ENCODE results near the gene HAP1.

The HAP1 gene

DNA sequence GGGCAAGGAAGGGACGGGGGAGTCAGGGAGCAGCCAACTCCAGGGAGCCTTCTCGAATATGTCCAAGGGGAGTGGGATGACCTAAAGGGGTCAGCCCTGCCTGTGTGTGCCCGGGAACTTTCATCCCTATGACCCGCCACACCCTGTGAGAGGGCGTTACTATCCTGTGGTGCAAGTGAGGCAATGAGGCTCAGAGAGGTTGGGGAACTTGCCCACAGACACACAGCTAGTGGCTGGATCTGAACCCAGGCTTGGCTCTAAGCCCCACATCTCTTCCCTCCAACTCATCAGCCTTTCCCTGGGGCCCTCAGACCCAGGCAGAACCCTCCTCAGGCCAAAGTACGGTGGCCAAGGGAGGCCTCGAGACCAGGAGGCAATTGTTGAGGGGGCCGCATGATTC is 28.9 kb upstream of the HAP1 start:
- no peak for DNase-seq (ENCODE audit: low spot score)

GRCh38 chr17:41762841-41763240 is 28.4 kb upstream of the HAP1 start:
- no peak for DNase-seq (ENCODE audit: low spot score)

DNA sequence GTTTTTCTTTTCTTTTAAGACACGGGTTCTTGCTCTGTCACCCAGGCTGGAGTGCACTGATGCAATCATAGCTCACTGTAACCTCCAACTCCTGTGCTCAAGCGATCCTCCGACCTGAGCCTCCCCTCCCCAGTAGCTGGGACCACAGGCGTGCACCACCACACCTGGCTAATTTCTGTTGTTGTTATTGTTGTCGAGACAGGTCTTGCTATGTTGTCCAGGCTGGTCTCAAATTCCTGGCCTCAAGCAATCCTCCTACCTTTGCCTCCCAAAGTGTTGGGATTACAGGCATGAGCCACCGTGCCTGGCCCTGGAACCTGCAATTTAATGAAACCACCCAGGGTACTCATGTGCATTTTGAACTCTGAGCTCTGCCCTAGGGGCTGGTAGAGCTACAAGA is 27.9 kb upstream of the HAP1 start:
- no peak for DNase-seq (ENCODE audit: low spot score)

DNA sequence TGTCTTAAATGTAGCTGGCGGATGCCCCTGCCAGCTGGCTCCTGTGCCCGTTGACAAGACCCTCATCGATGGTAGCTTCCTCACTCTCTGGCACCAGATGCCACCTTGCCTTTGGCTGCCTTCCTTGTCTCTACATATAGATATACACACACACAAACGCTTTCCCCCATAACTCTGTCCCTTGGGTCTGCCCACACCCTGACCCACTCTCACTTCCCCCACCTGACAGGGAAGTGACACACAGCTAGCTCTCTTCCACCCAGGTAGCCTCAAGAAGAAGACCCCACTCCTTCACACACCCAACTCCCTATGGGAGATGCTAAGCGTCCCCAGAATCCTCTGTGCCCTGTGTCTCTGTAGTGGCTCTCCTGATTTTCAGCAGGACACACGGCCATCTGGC is 26.4 kb upstream of the HAP1 start:
- no peak for DNase-seq (ENCODE audit: low spot score)

DNA sequence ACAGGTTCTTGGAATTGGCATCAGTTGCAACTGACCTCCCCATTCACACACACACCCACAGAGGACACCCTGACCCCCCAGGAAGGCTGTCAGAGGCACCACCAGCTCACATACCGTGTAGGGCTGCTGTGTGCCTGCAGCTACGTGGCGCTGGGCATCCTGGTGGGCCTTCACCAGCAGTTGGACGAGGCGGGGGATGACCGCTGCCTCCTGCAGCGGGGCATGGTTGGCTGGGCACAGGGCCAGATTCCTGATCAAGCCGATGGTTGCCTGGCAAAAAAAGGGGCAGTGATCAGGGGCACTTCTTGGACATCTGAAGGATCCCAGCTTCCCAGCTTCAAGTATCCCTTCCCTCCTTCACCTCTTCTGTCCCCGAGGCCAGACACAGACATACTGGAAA is 24.2 kb upstream of the HAP1 start:
- no peak for DNase-seq (ENCODE audit: low spot score)

DNA sequence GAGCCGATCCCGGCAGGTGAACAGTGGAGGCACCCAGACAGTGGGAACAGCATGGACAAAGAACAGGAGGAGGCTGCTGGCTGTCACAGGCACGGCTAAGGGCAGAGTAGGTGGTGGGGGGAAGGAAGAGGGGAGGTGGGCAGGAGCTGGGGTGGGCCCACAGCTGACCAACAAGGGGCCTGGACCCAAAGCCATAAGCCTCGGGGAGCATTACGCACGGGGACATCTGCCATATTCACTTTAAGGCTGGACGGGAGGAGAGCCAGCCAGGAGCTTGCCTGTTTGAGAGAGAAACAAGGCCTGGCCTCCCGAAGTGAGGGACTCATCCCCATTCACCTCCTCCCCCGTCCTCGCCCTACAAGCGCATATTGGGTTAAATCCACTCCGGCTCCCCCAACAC is 19.6 kb upstream of the HAP1 start:
- no peak for DNase-seq (ENCODE audit: low spot score)

GRCh38 chr17:41751288-41751687 is 16.8 kb upstream of the HAP1 start:
- DNase-seq (ENCODE audit: low spot score) = no peak

DNA sequence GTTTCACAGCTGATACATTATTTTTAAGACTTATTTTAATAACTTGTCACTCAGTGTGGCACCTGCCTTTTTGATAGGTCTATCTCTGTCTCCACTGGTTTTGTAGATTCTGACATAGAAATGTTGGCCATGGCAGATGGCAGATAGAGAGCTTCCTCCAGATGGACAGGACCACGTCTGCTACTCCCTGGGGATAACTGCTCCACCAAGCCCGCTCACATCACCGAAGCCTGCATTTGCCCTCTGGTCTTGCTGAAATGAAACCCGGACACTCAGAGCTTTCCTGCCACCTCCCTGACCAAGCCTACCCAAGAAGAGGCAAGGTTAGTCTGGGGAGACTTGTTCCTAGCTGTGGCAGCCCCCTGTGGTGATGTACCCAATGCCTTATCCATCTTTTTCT is 16.4 kb upstream of the HAP1 start:
- no peak for DNase-seq (ENCODE audit: low spot score)

GRCh38 chr17:41748275-41748674 is 13.8 kb upstream of the HAP1 start:
- DNase-seq (ENCODE audit: low spot score) = no peak

GRCh38 chr17:41741709-41742108 is 7.3 kb upstream of the HAP1 start:
- no peak for DNase-seq (ENCODE audit: low spot score)

DNA sequence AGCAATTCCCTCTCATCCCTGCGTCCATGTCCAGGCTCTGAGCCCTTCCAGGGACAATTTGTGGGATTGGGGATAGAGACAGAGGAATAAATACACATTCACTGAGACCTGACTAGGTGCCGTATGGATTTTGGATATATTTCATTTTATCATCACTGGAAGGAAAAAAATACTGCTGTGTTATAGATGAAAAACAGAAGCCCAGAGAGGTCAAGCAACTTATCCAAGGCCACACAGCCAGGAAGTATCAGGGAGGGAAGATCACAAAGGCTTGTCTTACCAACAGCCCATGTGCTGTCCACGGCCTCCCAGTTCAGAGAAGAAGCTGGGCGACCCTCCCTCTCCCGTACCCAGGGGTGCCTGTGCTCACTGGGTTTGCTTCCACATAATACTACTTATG is 6.1 kb upstream of the HAP1 start:
- DNase-seq (ENCODE audit: low spot score) = no peak

DNA sequence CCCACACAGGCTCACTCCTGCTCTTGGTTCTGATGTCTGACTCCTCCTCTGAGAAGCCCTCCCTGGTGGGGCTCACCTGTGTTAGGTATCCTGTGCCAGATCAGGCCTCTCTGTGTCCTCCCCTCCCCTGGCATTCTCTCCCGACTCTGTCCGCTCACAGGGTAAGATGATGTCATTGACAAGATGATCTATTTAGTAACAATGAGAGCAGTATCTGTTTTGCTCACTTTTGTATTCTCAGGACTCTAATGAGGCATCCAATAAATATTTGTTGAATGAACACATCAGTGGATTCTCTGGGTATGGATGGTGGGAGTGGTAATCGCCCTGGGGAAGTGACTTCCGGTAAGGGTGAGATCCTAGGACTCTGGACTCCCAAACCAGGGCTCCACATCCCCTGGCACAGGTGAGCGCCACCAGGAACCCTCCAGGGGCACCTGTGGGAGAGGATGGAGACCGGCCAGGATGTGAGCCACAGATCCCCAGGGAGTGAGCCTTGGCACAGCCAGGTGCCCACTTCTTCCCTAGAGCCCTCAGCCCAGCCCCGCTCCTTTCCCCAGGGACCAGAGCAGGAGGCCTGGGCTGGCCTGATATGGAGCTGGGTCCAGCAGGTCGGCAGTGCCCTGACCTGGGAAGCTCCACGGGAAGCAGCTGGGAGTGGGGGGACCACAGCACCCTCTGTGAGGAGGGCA is 5.4 kb upstream of the HAP1 start:
- DNase-seq (ENCODE audit: low spot score) = peak; percentile 42

GRCh38 chr17:41738801-41739112 is 4.3 kb upstream of the HAP1 start:
- no peak for DNase-seq (ENCODE audit: low spot score)

DNA sequence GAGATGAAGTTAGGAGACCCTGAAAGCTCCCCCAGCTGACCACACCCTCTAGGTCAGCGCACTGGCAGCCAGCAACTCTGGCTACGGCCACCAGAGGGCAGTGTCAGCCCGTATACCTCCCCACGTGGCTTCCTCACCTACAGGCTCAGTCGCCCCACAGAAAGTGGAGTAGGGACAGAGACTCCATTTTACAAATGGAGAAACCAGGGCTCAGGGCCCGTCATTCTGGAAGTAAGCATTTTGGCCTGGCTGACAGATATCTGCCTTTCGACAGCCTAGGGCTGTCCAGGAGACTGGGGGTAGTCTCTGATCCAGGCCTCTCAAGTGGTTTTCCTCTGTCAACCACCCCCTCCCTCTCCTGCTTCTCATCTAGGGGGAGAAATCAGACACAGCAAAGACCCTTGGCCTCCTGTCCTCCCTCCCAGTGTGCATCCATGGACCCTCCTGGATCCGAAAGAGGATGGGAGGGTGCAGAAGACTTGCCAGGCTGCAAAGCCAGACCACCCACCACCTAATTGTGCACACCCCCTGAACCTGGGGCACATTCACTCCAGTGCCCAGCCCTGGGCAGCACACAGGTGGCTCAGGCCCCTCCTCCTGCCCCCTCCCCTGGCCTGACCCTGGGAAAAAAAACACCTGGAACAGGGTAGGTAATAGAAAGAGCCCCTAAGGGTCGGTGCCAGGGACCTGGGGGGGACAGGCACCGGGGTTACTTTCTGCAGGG is 3.8 kb upstream of the HAP1 start:
- peak; percentile 80 for DNase-seq (ENCODE audit: low spot score)

GRCh38 chr17:41737680-41738023 is 3.2 kb upstream of the HAP1 start:
- DNase-seq (ENCODE audit: low spot score) = no peak

DNA sequence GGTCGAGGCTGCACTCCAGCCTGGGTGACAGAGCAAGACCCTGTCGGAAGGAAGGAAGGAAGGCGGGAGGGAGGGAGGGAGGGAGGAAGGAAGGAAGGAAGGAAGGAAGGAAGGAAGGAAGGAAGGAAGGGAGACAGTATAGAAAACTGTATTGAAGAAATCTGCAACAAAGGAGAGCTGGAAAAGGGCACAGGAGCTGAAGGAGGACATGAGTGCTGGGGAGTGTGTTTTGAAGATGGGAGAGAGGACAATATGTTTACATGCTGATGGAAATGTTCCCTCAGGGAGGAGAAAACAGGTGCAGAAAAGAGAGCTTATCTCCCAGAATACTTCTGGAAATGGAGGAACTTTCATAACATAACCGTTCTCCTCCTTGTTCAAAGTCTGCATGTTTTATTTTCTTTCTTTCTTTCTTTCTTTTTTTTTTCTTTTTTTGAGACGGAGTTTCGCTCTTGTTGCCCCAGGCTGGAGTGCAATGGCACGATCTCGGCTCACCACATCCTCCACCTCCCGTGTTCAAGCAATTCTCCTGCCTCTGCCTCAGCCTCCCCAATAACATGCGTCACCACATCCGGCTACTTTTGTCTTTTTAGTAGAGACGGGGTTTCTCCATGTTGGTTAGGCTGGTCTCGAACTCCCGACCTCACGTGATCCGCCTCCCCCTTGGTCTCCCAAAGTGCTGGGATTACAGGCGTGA is 2.7 kb upstream of the HAP1 start:
- DNase-seq (ENCODE audit: low spot score) = no peak

DNA sequence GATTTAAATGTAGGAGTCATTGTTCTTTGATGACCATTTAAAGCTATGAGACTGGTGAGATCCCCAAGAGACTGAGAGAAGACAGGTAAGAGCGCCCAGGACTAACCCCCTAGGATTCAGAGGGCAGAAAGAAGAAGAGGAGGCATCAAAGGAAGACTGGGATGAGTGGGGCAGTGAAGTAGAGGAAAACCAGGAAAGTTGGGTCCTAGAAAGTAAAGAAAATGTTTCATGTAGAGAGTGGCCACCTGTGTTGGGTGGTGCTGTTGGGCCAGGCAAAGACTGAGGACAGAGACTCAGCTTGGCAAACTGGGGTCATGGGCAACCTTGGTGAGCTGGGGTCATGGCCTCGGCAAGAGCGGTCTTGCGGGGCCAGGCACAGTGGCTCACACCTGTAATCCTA is 1.3 kb upstream of the HAP1 start:
- DNase-seq (ENCODE audit: low spot score) = no peak

GRCh38 chr17:41734949-41735313 is 488 bp upstream of the HAP1 start:
- no peak for DNase-seq (ENCODE audit: low spot score)

DNA sequence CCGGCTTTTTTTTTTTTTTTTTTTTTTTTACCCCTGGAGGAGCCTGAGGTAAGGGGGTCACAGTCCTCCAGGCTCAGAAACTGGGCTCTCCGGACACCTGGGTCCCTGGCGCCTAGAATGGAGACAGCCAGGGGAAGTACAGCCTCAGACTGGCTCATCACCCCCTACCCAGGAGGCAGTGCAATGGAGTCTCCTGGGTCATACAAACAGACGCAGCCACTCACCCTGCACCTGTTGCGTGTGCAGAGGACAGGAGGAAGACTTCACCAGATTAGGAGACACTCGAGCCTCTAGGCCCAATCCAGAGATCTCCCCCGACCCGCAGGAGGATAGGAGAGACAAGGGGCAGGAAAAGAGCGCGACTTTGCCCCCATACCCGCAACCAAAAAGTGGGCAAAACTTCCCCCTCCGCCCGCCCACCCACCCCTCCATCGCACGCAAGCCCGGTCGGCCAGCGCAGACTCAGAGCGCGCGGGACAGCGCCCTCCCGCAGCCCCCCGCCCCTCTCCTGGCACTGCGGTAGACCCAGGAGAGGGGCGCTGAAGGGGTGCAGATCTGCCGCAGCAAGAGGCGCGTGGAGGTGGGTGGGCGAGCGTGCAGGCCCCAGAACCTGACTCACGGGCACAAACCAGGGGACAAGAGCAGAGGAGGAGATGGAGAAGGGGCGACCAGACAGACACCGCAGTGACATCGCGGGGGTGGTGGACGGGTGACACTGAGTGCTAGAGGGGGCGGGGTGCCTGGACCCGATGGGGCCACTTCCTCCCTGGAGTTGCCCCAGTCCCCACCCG is 900 bp downstream of the HAP1 start:
- DNase-seq (ENCODE audit: low spot score) = no peak

DNA sequence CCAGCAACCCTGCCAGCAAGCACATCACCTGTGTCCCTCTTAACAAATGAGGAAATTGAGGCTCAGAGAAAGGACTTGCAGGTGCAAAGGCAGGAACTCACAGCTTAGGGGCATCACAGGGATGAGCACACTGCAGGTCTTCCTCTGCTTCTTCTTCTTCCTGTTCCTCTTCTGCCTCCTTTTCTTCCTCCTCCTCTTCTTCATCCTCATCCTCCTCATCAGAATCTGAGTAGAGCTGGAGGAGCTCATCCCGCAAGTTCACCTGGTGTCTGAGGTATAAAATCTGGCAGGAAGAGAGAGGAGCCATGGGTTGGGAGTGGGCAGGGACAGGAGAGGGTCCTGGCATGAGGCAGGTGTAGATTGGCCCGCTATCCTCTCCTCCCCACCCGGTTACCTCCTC is 2.6 kb downstream of the HAP1 start:
- no peak for DNase-seq (ENCODE audit: low spot score)

- no peak for DNase-seq (ENCODE audit: low spot score)
Observed at GRCh38 chr17:41730479-41730878, 4.0 kb downstream of the HAP1 start.

GRCh38 chr17:41728056-41728455 is 6.4 kb downstream of the HAP1 start:
- DNase-seq (ENCODE audit: low spot score) = no peak

- DNase-seq (ENCODE audit: low spot score) = no peak
Observed at GRCh38 chr17:41725134-41725533, 9.3 kb downstream of the HAP1 start.

Measured in RKO (cell line).